ENCODE measurements around the gene MB21D2. TPM values are rescaled to one million over a fixed set of nuclear protein-coding genes. Genes with fewer than 3 reads are reported as not detected.

Gene MB21D2
- total and polyA plus RNA-seq, 8 donors: 3.2 to 6.9 (median 5.7) TPM

DNA sequence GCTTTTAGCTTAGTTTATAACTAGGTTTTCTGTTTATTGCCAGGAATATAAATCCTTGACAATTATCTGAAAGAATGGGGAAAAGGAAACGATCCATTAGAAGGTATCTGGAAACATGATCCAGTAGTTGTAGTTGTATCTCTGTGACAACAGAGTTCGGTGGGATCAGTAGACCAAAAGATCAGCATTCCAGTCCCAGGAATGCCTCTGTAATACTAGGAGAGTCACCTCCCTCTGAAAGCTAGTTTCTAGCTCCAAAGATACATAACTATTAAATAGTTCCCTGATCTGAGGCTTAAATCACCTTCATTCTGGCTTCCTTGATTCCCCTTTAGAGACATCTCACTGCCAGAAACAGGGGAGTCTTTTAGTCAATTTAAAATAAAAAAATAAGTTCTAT lies 34.1 kb downstream of the MB21D2 start:
- intact Hi-C loops (cut with DNase I): no loop called here

DNA sequence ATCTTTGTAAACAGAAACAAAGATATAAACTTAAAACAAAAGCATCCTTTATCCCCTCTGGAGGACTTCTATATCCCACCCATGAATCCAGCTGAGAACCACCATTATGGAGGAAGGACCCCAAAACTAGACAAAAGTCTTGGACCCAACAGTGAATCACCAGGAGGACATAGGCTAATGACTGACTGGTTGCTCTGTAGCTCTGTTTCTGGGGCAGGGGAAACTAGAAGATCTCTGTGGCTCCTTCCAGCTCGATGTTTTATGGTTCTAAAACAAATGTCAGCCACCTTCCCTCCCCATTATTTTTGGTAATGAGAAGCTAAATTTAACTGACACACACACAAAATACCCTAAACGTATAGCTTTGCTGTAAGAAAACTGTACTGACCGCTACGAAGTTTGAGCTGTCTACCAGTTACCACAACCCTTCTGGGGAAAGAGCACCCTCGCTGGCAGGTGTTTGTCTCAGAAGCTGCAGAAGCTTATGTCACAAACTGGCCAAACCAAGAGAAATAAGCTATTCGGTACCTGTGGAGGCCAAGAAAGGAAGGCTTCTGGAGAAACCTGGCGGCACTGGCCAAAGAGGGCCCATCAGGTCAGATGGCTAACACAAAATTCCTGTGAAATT lies 36.4 kb downstream of the MB21D2 start:
- no peak for DNase-seq
- Histone ChIP-seq H3K9me3 (no peaks in the 10 kb centered on the region), H3K4me3 (no peak overlapping the region), H3K36me3 (no peaks in the 10 kb centered on the region), H3K4me1 (no peaks in the 10 kb centered on the region), H3K27ac (no peak overlapping the region), H3K27me3 (peaks cover 0 to 8% of the 10 kb centered on the region in 2 donors)
- no peak for ATAC-seq
- TF ChIP-seq, protein P1, sequence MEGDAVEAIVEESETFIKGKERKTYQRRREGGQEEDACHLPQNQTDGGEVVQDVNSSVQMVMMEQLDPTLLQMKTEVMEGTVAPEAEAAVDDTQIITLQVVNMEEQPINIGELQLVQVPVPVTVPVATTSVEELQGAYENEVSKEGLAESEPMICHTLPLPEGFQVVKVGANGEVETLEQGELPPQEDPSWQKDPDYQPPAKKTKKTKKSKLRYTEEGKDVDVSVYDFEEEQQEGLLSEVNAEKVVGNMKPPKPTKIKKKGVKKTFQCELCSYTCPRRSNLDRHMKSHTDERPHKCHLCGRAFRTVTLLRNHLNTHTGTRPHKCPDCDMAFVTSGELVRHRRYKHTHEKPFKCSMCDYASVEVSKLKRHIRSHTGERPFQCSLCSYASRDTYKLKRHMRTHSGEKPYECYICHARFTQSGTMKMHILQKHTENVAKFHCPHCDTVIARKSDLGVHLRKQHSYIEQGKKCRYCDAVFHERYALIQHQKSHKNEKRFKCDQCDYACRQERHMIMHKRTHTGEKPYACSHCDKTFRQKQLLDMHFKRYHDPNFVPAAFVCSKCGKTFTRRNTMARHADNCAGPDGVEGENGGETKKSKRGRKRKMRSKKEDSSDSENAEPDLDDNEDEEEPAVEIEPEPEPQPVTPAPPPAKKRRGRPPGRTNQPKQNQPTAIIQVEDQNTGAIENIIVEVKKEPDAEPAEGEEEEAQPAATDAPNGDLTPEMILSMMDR (IDR thresholded peaks at IDR 0.05): no peak
- intact Hi-C loops (cut with DNase I): no loop called here

More for the DNA sequence above, 34.1 kb downstream of the MB21D2 start:
- no peak for DNase-seq
- no peaks in the 10 kb centered on the region for H3K36me3 ChIP-seq
- peaks cover 0 to 18% of the 10 kb centered on the region in 2 donors for H3K27me3 ChIP-seq
- H3K4me3 ChIP-seq: no peak overlapping the region
- ATAC-seq: no peak
- no peaks in the 10 kb centered on the region for H3K9me3 ChIP-seq
- H3K4me1 ChIP-seq: peaks cover 0 to 6% of the 10 kb centered on the region in 2 donors
- H3K27ac ChIP-seq: no peak overlapping the region
- TF ChIP-seq, protein P1 (IDR thresholded peaks at IDR 0.05): no peak

DNA sequence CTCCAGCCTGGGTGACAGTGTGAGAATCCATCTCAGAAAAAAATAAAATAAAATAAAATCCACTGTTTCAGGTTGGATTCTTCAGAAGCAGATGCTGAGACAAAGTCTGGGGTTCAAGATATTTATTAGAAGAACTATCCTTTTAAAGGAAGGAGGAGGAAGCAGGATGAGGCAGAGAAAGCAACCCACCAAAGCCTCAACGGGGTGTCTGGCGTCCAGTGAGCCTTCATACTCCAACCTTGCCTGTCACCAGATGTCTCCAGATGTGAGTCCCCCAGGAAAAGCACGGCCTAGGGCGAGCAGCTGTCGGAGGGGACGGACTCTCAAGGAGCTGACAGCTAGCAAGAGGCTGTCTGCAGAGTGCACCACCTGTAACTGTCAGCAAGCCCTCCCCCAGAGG lies 37.3 kb downstream of the MB21D2 start:
- Histone ChIP-seq H3K27me3 (peaks cover 0 to 8% of the 10 kb centered on the region in 2 donors), H3K36me3 (no peaks in the 10 kb centered on the region), H3K27ac (no peak overlapping the region), H3K4me3 (no peak overlapping the region), H3K9me3 (no peaks in the 10 kb centered on the region), H3K4me1 (no peaks in the 10 kb centered on the region)
- intact Hi-C loops (cut with DNase I): no loop called here
- no peak for DNase-seq
- no peak for ATAC-seq
- TF ChIP-seq, protein P1 (IDR thresholded peaks at IDR 0.05): no peak

DNA sequence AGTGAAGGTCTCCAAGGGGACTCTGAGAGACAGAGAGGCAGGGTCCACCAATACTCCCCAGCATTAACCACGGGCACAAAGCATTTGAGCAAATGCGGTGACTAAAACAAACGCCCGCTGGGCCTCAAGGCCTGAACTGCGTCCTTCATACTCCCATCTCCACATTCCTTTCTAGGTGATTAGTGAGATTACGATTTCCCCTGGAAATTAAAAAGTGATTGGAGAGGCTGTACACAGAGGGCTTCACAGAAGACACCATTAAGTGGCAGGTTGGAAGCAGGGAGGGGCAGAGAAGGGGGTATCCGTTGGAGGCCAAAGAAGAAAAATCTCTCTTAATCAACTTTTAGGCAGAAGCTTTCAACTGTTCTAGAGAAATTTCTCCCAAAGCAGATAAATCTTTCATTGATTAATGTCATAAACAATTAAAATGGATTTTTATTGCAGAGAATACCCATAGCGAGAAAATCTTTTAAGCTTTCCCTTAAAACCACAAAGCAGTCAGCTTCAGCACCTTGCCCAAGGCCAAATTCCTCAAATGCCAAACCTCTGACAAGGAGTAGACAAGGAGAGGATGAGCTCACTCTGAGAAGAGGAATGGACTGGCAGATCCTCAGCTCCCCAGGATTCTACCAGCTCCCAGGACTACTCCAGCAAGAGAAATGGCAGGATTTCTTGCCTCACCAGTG lies 38.2 kb downstream of the MB21D2 start:
- intact Hi-C loops (cut with DNase I): no loop called here
- H3K4me1 ChIP-seq: no peaks in the 10 kb centered on the region
- H3K27me3 ChIP-seq: peaks cover 0 to under 1% of the 10 kb centered on the region in 2 donors
- DNase-seq (no peak), ATAC-seq (peak; percentile 87)
- TF ChIP-seq, protein P1 (IDR thresholded peaks at IDR 0.05): no peak
- H3K9me3 ChIP-seq: no peaks in the 10 kb centered on the region
- H3K4me3 ChIP-seq: no peak overlapping the region
- no peaks in the 10 kb centered on the region for H3K36me3 ChIP-seq
- no peak overlapping the region for H3K27ac ChIP-seq

DNA sequence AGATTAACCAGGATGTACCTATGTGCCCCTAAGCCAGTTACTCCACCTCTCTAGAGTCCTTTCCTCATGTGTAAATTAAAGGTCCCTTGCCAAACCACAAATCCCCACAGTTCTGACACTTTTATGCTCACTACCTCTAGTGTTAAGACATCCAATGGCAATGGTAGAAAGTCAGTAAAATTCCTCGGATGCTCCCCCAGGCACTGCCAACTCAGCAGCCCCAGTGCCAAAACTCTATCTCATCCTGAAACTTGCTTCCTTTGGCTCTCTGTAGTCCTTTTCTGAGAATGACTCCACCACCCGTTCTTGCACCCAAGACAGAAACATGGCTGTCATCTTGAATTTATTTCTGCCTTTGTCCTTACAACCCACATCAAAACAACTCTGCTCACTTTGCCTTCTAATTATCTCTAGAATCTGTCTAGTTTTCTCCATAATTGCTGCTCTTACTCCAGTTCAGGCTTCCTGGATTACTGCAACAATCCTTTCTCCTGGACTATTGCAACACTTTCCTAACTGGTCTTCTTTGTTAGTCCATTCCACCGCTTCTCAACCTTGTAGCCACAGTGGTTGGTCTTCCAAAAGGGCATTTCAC lies 41.6 kb downstream of the MB21D2 start:
- ATAC-seq (no peak), DNase-seq (no peak)
- no peak overlapping the region for H3K27ac ChIP-seq
- no peak overlapping the region for H3K4me3 ChIP-seq
- no peaks in the 10 kb centered on the region for H3K27me3 ChIP-seq
- TF ChIP-seq, protein P1 (IDR thresholded peaks at IDR 0.05): no peak
- no peaks in the 10 kb centered on the region for H3K9me3 ChIP-seq
- H3K4me1 ChIP-seq: no peaks in the 10 kb centered on the region
- intact Hi-C loops (cut with DNase I): no loop called here
- no peaks in the 10 kb centered on the region for H3K36me3 ChIP-seq

Measured in left lung (tissue), 10 donors.